ENCODE data around the gene UTP11. TPM values are rescaled to one million over a fixed set of nuclear protein-coding genes. Genes with fewer than 3 reads are reported as not detected.
"Not testable (repeated sequence)": the region's sequence is repeated elsewhere in the genome, so short reads cannot be mapped to it uniquely, and the experiment has no call there.

UTP11 gene
- total RNA-seq = 10 to 100 TPM; 36.1 to 43.9 (median 39.4) TPM

- H3K27me3 ChIP-seq = no peaks in the 10 kb centered on the region
- intact Hi-C loops (cut with DNase I) = no loop called here
- peak within 1 kb of the TSS; percentile 53 to 79 (median 77) for H3K27ac ChIP-seq
- peaks cover 0 to 15% of the 10 kb centered on the region in 2 donors for H3K4me1 ChIP-seq
- peak in 1 of 6 experiments; percentile 18 for TF ChIP-seq CTCF (IDR thresholded peaks at IDR 0.05)
- TF ChIP-seq POLR2A (IDR thresholded peaks at IDR 0.05) = peak in 1 of 2 donors; percentile 87
- WGBS, 2 donors = 1 to 2% methylated on average over 29 to 41 of the region's 49 CpGs
- peak within 1 kb of the TSS; percentile 34 to 75 (median 46) for H3K4me3 ChIP-seq (replicated peaks in 1 of 3)
- DNase-seq = peak; percentile 93
- H3K36me3 ChIP-seq = peaks cover under 1 to 13% of the 10 kb centered on the region in 2 donors
- H3K9me3 ChIP-seq = no peaks in the 10 kb centered on the region
Observed at GRCh38 chr1:38012363-38013226, at the start of gene UTP11. TSS of gene UTP11 (plus strand) at chr1:38012734. CDS start at chr1:38012803, 69 bp downstream.

GRCh38 chr1:37964106-37964505, 48.4 kb upstream of the UTP11 start:
- peaks cover 41 to 48% of the 10 kb centered on the region in 2 donors for H3K36me3 ChIP-seq

DNA sequence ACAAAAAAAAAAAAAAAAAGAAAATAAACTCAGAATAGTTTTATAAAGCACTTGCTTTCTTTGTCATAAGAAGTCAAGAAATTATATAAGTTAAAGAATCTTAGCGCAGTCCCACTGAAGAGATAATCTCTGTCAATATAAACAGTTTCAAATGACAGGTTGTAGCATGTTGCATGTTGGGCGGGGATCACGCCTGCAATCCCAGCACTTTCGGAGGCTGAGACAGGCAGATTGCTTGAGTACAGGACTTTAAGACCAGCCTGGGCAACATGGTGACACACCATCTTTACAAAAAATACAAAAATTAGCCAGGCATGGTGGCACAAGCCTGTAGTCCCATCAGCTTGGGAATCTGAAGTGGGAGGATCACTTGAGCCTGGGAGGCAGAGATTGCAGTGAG, 47.2 kb upstream of the UTP11 start:
- TF ChIP-seq CTCF (IDR thresholded peaks at IDR 0.05) (no peak), POLR2A (IDR thresholded peaks at IDR 0.05) (no peak)
- no peak overlapping the region for H3K4me3 ChIP-seq (replicated peaks in 1 of 3)
- H3K36me3 ChIP-seq = peaks cover 43 to 52% of the 10 kb centered on the region in 2 donors
- no peak overlapping the region for H3K27ac ChIP-seq
- no peaks in the 10 kb centered on the region for H3K9me3 ChIP-seq
- no peaks in the 10 kb centered on the region for H3K27me3 ChIP-seq
- no peaks in the 10 kb centered on the region for H3K4me1 ChIP-seq
- intact Hi-C loops (cut with DNase I) = no loop called here
- DNase-seq = peak in 1 of 2 donors; percentile 10
- WGBS, 2 donors = 92 to 95% methylated on average over 4 of the region's 4 CpGs

More at GRCh38 chr1:37964106-37964505, 48.4 kb upstream of the UTP11 start:
- H3K4me1 ChIP-seq; H3K27me3 ChIP-seq; H3K4me3 ChIP-seq (replicated peaks in 1 of 3); H3K9me3 ChIP-seq; H3K27ac ChIP-seq; intact Hi-C loops (cut with DNase I): not testable (repeated sequence)
- WGBS, 2 donors = 68 to 84% methylated on average over 12 of the region's 12 CpGs
- peak in 1 of 2 donors; percentile 19 for DNase-seq

GRCh38 chr1:37973684-37974083, 38.9 kb upstream of the UTP11 start:
- intact Hi-C loops (cut with DNase I); DNase-seq; H3K27ac ChIP-seq; H3K4me1 ChIP-seq; H3K27me3 ChIP-seq; H3K9me3 ChIP-seq; H3K4me3 ChIP-seq (replicated peaks in 1 of 3): not testable (repeated sequence)
- peaks cover 25 to 47% of the 10 kb centered on the region in 2 donors for H3K36me3 ChIP-seq
- WGBS, 2 donors = 93 to 96% methylated on average over 5 of the region's 5 CpGs

GRCh38 chr1:37974567-37974966, 38.0 kb upstream of the UTP11 start:
- TF ChIP-seq POLR2A (IDR thresholded peaks at IDR 0.05) (no peak), CTCF (IDR thresholded peaks at IDR 0.05) (no peak)
- H3K27ac ChIP-seq = no peak overlapping the region
- DNase-seq = no peak
- H3K4me1 ChIP-seq = no peaks in the 10 kb centered on the region
- 98% methylated on average over 5 of the region's 5 CpGs for WGBS, 2 donors
- intact Hi-C loops (cut with DNase I) = no loop called here
- no peak overlapping the region for H3K4me3 ChIP-seq (replicated peaks in 1 of 3)
- no peaks in the 10 kb centered on the region for H3K27me3 ChIP-seq
- H3K36me3 ChIP-seq = peaks cover 26 to 47% of the 10 kb centered on the region in 2 donors
- no peaks in the 10 kb centered on the region for H3K9me3 ChIP-seq

GRCh38 chr1:37975083-37975482, 37.5 kb upstream of the UTP11 start:
- H3K4me1 ChIP-seq; H3K9me3 ChIP-seq; intact Hi-C loops (cut with DNase I); H3K27me3 ChIP-seq; H3K4me3 ChIP-seq (replicated peaks in 1 of 3); H3K27ac ChIP-seq: not testable (repeated sequence)
- 61 to 68% methylated on average over 6 of the region's 6 CpGs for WGBS, 2 donors
- peaks cover 26 to 47% of the 10 kb centered on the region in 2 donors for H3K36me3 ChIP-seq
- peak; percentile 25 to 37 for DNase-seq
- TF ChIP-seq CTCF (IDR thresholded peaks at IDR 0.05) = peak in 3 of 6 experiments; percentile 33 to 52 (median 47)

Measured in thyroid gland (tissue), 4 donors.